RWPE2 (cell line): Measurements from ENCODE around the gene C1QTNF4.
A peak's percentile ranks its signal among the peaks of the same experiment; 100 is the strongest.

Experiments
- ATAC-seq: fragments of 200-7000 bp; cut with Tn5 transposase; 3 replicates; pipeline ENCODE4 v1.9.1; 2021; ENCODE audit warnings: low read depth
- DNase-seq: peaks from one replicate; pipeline ENCODE4 v3.0.0-alpha.2; 2020; ENCODE audit warnings: low spot score
- H3K27ac ChIP-seq: fragments of 450-650 bp; 2 replicates; pipeline ENCODE4 v1.5.1; 2017; ENCODE audit warnings: mild to moderate bottlenecking; ENCODE audit not compliant: poor library complexity, severe bottlenecking
- H3K27me3 ChIP-seq: fragments of 250-450 bp; sonication (Bioruptor Pico); 2 replicates; pipeline ENCODE4 v1.5.1; 2021; ENCODE audit warnings: mild to moderate bottlenecking, moderate library complexity; ENCODE audit not compliant: insufficient read depth, poor library complexity, severe bottlenecking
- H3K36me3 ChIP-seq: fragments of 250-450 bp; sonication (Bioruptor Pico); 2 replicates; pipeline ENCODE4 v1.5.1; 2020; ENCODE audit warnings: low read depth, mild to moderate bottlenecking, moderate library complexity
- H3K4me1 ChIP-seq: fragments of 250-450 bp; sonication (Bioruptor Pico); 2 replicates; pipeline ENCODE4 v1.5.1; 2021; ENCODE audit warnings: mild to moderate bottlenecking, moderate library complexity; ENCODE audit not compliant: insufficient read depth, poor library complexity, severe bottlenecking
- H3K4me3 ChIP-seq: fragments of 250-450 bp; sonication (Bioruptor Pico); 2 replicates; pipeline ENCODE4 v1.5.1; 2021; ENCODE audit warnings: mild to moderate bottlenecking, moderate library complexity; ENCODE audit not compliant: severe bottlenecking
- H3K9me3 ChIP-seq: fragments of 250-450 bp; sonication (Bioruptor Pico); 2 replicates; pipeline ENCODE4 v1.5.1; 2021; ENCODE audit warnings: mild to moderate bottlenecking, moderate library complexity; ENCODE audit not compliant: severe bottlenecking
- CTCF ChIP-seq: fragments of 450-650 bp; IDR thresholded peaks from one replicate; pipeline ENCODE4 v1.5.1; 2017; ENCODE audit warnings: mild to moderate bottlenecking, moderate library complexity; ENCODE audit not compliant: poor library complexity, severe bottlenecking

The C1QTNF4 gene

GRCh38 chr11:47606731-47607130 lies 12.5 kb upstream of the C1QTNF4 start:
- H3K4me3 ChIP-seq: no peak overlapping the region
- no peaks in the 10 kb centered on the region for H3K9me3 ChIP-seq
- DNase-seq (no peak), ATAC-seq (peak; percentile 26; the same call in 1 of the 3 replicates)
- no peak overlapping the region for H3K27ac ChIP-seq
- H3K4me1 ChIP-seq: no peaks in the 10 kb centered on the region
- H3K36me3 ChIP-seq: no peaks in the 10 kb centered on the region
- TF ChIP-seq CTCF: no peak
- H3K27me3 ChIP-seq: no peaks in the 10 kb centered on the region

GRCh38 chr11:47605921-47606320 lies 11.7 kb upstream of the C1QTNF4 start:
- H3K4me1 ChIP-seq: no peaks in the 10 kb centered on the region
- H3K27ac ChIP-seq: no peak overlapping the region
- TF ChIP-seq CTCF: no peak
- DNase-seq (no peak), ATAC-seq (no peak)
- no peaks in the 10 kb centered on the region for H3K27me3 ChIP-seq
- H3K4me3 ChIP-seq: no peak overlapping the region
- no peaks in the 10 kb centered on the region for H3K9me3 ChIP-seq
- no peaks in the 10 kb centered on the region for H3K36me3 ChIP-seq

- no peak for DNase-seq
- ATAC-seq: no peak
- no peak for TF ChIP-seq CTCF
Measured at GRCh38 chr11:47603295-47603694, 9.1 kb upstream of the C1QTNF4 start.

GRCh38 chr11:47599902-47600301 lies 5.7 kb upstream of the C1QTNF4 start:
- no peaks in the 10 kb centered on the region for H3K9me3 ChIP-seq
- no peaks in the 10 kb centered on the region for H3K4me1 ChIP-seq
- no peak overlapping the region for H3K4me3 ChIP-seq
- no peak for TF ChIP-seq CTCF
- no peak overlapping the region for H3K27ac ChIP-seq
- H3K27me3 ChIP-seq: peaks cover 5% of the 10 kb centered on the region
- ATAC-seq (no peak), DNase-seq (no peak)
- no peaks in the 10 kb centered on the region for H3K36me3 ChIP-seq

More at GRCh38 chr11:47603295-47603694, 9.1 kb upstream of the C1QTNF4 start:
- Histone ChIP-seq H3K4me1 (no peaks in the 10 kb centered on the region), H3K4me3 (no peak overlapping the region), H3K27me3 (no peaks in the 10 kb centered on the region), H3K9me3 (no peaks in the 10 kb centered on the region), H3K36me3 (no peaks in the 10 kb centered on the region), H3K27ac (no peak overlapping the region)

- DNase-seq (no peak), ATAC-seq (no peak)
- Histone ChIP-seq H3K4me3 (no peak overlapping the region), H3K27ac (no peak overlapping the region), H3K4me1 (no peaks in the 10 kb centered on the region), H3K9me3 (no peaks in the 10 kb centered on the region), H3K36me3 (no peaks in the 10 kb centered on the region), H3K27me3 (peaks cover 28% of the 10 kb centered on the region)
- no peak for TF ChIP-seq CTCF
Measured at GRCh38 chr11:47595967-47596366, 1.8 kb upstream of the C1QTNF4 start.
